Activated T-helper 1 cell treated with anti-CD3 and anti-CD28 coated beads, Interleukin-12 subunit alpha, Interleukin-12 subunit beta, Interleukin-2, Interleukin-4 antibody, amounts not matched to agents 30 ng/mL and 10 ng/mL and 1 ng/mL, durations not matched to agents 14 hours and 24 hours and 36 hours (primary cell): Measurements from ENCODE around the gene CD48. TPM values are rescaled to one million over a fixed set of nuclear protein-coding genes. Genes with fewer than 3 reads are reported as not detected.
"Not testable (repeated sequence)": the region's sequence is repeated elsewhere in the genome, so short reads cannot be mapped to it uniquely, and the experiment has no call there.

ENCODE experiments used
- DNase-seq: peaks from one replicate; pipeline ENCODE4 v3.0.0; 2021; ENCODE audit warnings: low spot score
- H3K27ac Mint-ChIP-seq: one replicate; pipeline ENCODE4 v1.8.0; 2021; ENCODE audit warnings: mild to moderate bottlenecking, mixed read lengths
- H3K27me3 Mint-ChIP-seq: one replicate; pipeline ENCODE4 v1.8.0; 2022; ENCODE audit warnings: mild to moderate bottlenecking, moderate library complexity, mixed read lengths; ENCODE audit not compliant: insufficient read depth
- H3K36me3 Mint-ChIP-seq: one replicate; pipeline ENCODE4 v1.8.0; 2021; ENCODE audit warnings: low read depth, mixed read lengths
- H3K4me1 Mint-ChIP-seq: one replicate; pipeline ENCODE4 v1.8.0; 2021; ENCODE audit warnings: low read depth, mixed read lengths
- H3K4me3 Mint-ChIP-seq: one replicate; pipeline ENCODE4 v1.8.0; 2021; ENCODE audit warnings: mild to moderate bottlenecking, moderate library complexity, mixed read lengths
- H3K9me3 Mint-ChIP-seq: one replicate; pipeline ENCODE4 v1.8.0; 2021; ENCODE audit warnings: mixed read lengths
- intact Hi-C: fragments of 100-400 bp; cut with micrococcal nuclease; formaldehyde crosslinking; loops from one replicate; pipeline ENCODE4 v1.15.1; 2024
- total RNA-seq: library from RNA; stranded (reverse); gene quantifications from 2 replicates; pipeline ENCODE4 v1.2.3, GENCODE V29; 2022

CD48 gene
- total RNA-seq, 1 donor from 2014 or later, result 219 TPM

DNA sequence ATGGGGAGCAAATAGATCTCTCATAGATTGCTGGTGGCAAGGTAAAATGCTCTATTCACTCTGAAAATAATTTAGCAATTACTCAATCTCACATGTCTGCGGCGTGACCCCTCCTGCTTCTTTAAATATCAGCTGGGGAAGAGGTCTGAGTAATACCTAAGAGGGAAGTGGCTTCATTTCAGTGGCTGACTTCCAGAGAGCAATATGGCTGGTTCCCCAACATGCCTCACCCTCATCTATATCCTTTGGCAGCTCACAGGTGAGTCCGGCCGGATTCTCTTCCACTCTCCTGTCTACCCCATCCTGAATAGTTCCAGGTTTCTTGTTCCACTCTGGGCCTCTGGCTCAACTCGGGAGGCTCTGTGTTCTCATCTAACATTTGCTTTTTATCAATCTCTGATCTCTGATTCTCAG lies 27.5 kb upstream of the CD48 start, which contains the start of gene SLAMF7:
SLAMF7 (plus strand) TSS at position 150 of the 414 bp plus-strand sequence; CDS start at position 205, 55 bp downstream.
- Mint-ChIP-seq H3K4me3 (peak within 1 kb of the TSS; percentile 90), H3K4me1 (peaks cover 68% of the 10 kb centered on the region), H3K27ac (peak within 1 kb of the TSS; percentile 95), H3K27me3 (no peaks in the 10 kb centered on the region), H3K36me3 (peaks cover 34% of the 10 kb centered on the region), H3K9me3 (peaks cover 38% of the 10 kb centered on the region)
- intact Hi-C loops, result loop anchor here (2.0 kb wide), 1 partner anchor 58 kb away; the partner anchor contains the start of gene LY9
- DNase-seq, result no peak

DNA sequence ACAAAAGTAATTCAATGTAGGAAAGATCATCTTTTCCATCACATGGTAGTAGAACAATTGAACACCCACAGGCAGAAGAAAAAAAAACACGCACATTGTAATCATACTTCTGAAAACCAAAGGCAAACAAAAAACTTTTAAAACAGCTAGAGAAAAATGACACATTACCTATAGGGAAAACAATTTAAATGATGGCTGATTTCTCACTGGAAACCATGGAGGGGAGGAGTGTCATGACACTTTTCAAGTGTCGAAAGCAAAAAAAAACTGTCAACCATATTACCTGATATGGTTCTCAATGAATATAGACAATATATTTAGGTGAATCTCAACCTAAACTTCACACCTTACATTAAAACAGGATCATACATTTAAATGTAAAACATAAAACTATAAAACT lies 26.6 kb upstream of the CD48 start:
- no peaks in the 10 kb centered on the region for H3K27me3 Mint-ChIP-seq
- H3K4me3 Mint-ChIP-seq, result peak overlapping the region; percentile 90
- peak overlapping the region; percentile 95 for H3K27ac Mint-ChIP-seq
- peaks cover 69% of the 10 kb centered on the region for H3K4me1 Mint-ChIP-seq
- peaks cover 38% of the 10 kb centered on the region for H3K36me3 Mint-ChIP-seq
- no peak for DNase-seq
- H3K9me3 Mint-ChIP-seq, result peaks cover 47% of the 10 kb centered on the region
- intact Hi-C loops, result loop anchor here (2.0 kb wide), 1 partner anchor 59 kb away; the partner anchor contains the start of gene LY9

DNA sequence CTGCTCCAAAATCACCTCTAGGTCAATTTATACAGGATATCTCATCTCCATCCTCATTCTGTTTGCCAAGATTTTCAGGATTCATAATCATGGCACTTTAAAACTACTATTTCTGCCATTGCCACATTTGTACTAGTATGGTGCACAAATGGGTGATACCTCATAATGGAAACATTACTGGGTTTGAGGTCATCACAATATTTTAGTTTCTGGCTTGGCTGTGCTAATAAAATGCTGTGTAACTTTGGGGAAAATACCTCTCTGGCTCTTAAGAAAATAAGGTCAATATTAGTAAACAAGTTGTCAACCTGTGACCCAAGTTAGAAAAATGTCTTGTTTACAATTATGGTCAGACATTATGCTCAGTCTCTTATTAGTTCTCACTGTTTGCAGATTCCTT lies 22.7 kb upstream of the CD48 start:
- no peak for DNase-seq
- no peaks in the 10 kb centered on the region for H3K27me3 Mint-ChIP-seq
- H3K27ac Mint-ChIP-seq, result peak overlapping the region; percentile 46
- H3K4me1 Mint-ChIP-seq, result peaks cover 53% of the 10 kb centered on the region
- H3K36me3 Mint-ChIP-seq, result peaks cover 28% of the 10 kb centered on the region
- H3K9me3 Mint-ChIP-seq, result peaks cover 55% of the 10 kb centered on the region
- intact Hi-C loops, result no loop called here
- peak overlapping the region; percentile 12 for H3K4me3 Mint-ChIP-seq

DNA sequence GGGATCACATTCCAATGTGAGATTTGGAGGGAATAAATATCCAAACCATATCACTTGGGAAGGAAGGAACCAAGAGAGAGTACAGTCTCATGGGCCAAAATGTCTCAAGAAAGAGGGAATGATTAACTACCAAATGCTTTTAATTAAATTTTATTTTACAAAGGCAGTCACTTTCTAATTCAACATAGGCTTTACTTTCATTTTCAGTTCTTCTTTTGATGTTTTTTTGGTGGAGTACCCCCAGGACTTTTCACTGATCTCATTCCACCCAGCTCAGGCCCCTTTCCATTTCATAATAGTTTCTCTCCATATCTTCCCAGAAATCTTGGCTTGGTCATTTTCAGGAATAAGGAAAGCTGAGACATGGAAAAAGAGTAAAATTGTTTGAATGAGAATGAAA lies 22.3 kb upstream of the CD48 start:
- peak overlapping the region; percentile 35 for H3K4me3 Mint-ChIP-seq
- H3K36me3 Mint-ChIP-seq, result peaks cover 25% of the 10 kb centered on the region
- no peak for DNase-seq
- peaks cover 54% of the 10 kb centered on the region for H3K9me3 Mint-ChIP-seq
- H3K4me1 Mint-ChIP-seq, result peaks cover 49% of the 10 kb centered on the region
- peak overlapping the region; percentile 46 for H3K27ac Mint-ChIP-seq
- no peaks in the 10 kb centered on the region for H3K27me3 Mint-ChIP-seq
- intact Hi-C loops, result no loop called here

DNA sequence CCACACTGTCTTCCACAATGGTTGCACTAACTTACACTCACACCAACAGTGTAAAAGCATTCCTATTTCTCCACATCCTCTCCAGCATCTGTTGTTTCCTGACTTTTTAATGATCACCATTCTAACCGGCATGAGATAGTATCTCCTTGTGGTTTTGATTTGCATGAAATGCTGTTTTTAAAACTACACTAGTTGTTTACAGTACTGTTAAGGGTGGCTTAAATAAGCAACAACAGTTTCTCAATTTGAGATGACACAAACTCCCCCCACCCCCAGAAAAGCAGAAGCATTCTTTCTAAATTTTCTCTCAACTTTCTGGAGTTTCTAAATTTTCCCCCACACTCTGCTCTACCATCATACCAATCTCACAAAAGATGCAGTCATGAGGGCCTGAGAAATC lies 20.4 kb upstream of the CD48 start:
- peaks cover 38% of the 10 kb centered on the region for H3K4me1 Mint-ChIP-seq
- H3K4me3 Mint-ChIP-seq, result no peak overlapping the region
- peak overlapping the region; percentile 78 for H3K27ac Mint-ChIP-seq
- no peaks in the 10 kb centered on the region for H3K27me3 Mint-ChIP-seq
- no peak for DNase-seq
- peaks cover 21% of the 10 kb centered on the region for H3K36me3 Mint-ChIP-seq
- peaks cover 35% of the 10 kb centered on the region for H3K9me3 Mint-ChIP-seq
- intact Hi-C loops, result loop anchor here (1.0 kb wide), 2 partner anchors 8 to 12 kb away; no protein-coding TSS in a partner anchor

DNA sequence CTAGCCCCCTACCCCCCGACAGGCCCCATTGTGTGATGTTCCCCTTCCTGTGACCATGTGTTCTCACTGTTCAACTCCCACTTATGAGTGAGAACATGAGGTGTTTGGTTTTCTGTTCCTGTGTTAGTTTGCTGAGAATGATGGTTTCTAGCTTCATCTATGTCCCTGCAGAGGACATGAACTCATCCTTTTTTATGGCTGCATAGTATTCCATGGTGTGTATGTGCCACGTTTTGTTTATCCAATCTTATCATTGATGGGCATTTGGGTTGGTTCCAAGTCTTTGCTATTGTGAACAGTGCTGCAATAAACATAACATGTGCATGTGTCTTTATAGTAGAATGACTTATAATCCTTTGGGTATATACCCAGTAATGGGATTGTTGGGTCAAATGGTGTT lies 19.9 kb upstream of the CD48 start:
- peaks cover 32% of the 10 kb centered on the region for H3K9me3 Mint-ChIP-seq
- peak overlapping the region; percentile 15 for H3K27ac Mint-ChIP-seq
- H3K4me1 Mint-ChIP-seq, result peaks cover 38% of the 10 kb centered on the region
- H3K27me3 Mint-ChIP-seq, DNase-seq, intact Hi-C loops, H3K4me3 Mint-ChIP-seq: not testable (repeated sequence)
- H3K36me3 Mint-ChIP-seq, result peaks cover 18% of the 10 kb centered on the region

DNA sequence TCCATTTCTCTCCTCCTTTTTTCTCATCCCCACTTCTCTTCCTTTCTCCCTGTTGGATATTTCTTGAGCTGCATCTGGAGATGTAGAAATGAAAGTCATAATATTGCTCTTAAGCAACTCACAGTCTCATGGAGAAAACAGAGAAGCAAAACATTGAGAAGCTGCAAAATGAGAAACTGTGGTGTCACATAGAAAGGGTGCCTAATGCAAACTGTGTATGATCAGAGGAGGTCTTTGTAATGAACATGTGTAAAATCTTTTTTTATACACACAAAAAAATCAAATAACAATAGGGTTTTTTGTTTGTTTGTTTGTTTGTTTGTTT lies 15.7 kb upstream of the CD48 start:
- H3K4me3 Mint-ChIP-seq, result no peak overlapping the region
- no peaks in the 10 kb centered on the region for H3K9me3 Mint-ChIP-seq
- intact Hi-C loops, result loop anchor here (1.0 to 2.0 kb wide), 4 partner anchors 10 to 74 kb away; no protein-coding TSS in a partner anchor
- peaks cover 2% of the 10 kb centered on the region for H3K36me3 Mint-ChIP-seq
- no peak overlapping the region for H3K27ac Mint-ChIP-seq
- DNase-seq, result no peak
- H3K27me3 Mint-ChIP-seq, result no peaks in the 10 kb centered on the region
- H3K4me1 Mint-ChIP-seq, result peaks cover 21% of the 10 kb centered on the region

DNA sequence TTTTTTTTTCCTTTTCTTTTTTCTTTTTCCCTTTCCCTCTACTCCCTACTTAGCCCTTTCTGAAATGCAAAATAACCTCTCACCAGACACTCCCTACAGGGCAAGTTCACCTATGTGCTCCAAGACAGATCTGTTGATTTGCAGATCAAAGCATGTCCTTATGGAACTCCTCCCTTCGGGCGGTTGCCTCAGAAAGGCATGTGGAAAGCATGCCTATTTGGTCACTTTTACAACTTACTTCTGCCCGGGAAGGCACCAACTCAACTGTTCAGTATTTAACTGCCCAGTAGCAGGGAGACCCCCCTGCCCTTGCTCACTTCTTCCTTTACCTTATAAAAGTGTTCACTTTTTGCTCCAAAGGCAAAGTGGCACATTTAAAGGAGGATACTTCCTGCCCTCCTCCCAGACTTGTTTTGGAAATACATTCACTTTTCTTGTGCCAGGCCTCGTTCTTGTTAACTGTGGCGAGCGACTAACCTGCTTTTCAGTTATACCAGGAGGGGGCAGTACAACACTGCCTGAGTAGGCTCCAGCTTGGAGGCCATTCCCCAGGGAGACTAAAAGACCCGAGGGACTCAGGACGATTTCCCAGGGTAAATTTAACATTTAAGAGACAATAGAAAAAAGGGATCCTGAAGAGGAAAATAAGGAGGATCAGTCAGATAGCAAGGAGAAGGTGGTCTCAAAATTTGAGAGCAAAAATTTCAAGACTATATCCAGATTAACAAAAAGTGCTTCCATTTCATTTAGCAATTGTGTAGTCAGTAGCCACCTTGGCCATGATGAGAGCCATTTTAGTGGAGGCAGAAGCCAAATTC lies 15.1 kb upstream of the CD48 start:
- no peaks in the 10 kb centered on the region for H3K36me3 Mint-ChIP-seq
- no peak for DNase-seq
- intact Hi-C loops, result loop anchor here (1.0 to 2.0 kb wide), 10 partner anchors 11 to 225 kb away; no protein-coding TSS in a partner anchor
- H3K4me3 Mint-ChIP-seq, result no peak overlapping the region
- no peaks in the 10 kb centered on the region for H3K27me3 Mint-ChIP-seq
- no peaks in the 10 kb centered on the region for H3K9me3 Mint-ChIP-seq
- peaks cover 18% of the 10 kb centered on the region for H3K4me1 Mint-ChIP-seq
- H3K27ac Mint-ChIP-seq, result no peak overlapping the region

DNA sequence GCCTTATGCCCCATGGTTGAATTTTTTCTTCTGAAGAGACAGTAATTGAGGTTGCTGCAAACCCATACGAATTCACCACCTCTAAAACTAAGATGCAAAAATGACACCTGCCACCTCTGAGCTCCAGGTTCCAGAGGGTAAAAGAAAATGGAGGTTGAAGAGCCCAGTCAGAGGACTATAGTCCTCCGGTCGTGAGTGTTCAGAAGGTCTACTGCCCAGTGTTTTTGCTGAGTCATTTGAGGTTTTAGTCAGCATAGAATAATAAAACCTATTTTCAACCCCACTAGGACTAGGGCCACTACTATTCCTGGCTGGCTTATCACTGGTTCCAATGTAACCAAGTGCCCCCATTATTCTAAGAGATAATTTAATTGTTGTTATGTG lies 14.5 kb upstream of the CD48 start:
- Mint-ChIP-seq H3K36me3 (no peaks in the 10 kb centered on the region), H3K9me3 (no peaks in the 10 kb centered on the region)
- intact Hi-C loops, result loop anchor here (1.0 to 2.0 kb wide), 8 partner anchors 19 to 225 kb away; no protein-coding TSS in a partner anchor

DNA sequence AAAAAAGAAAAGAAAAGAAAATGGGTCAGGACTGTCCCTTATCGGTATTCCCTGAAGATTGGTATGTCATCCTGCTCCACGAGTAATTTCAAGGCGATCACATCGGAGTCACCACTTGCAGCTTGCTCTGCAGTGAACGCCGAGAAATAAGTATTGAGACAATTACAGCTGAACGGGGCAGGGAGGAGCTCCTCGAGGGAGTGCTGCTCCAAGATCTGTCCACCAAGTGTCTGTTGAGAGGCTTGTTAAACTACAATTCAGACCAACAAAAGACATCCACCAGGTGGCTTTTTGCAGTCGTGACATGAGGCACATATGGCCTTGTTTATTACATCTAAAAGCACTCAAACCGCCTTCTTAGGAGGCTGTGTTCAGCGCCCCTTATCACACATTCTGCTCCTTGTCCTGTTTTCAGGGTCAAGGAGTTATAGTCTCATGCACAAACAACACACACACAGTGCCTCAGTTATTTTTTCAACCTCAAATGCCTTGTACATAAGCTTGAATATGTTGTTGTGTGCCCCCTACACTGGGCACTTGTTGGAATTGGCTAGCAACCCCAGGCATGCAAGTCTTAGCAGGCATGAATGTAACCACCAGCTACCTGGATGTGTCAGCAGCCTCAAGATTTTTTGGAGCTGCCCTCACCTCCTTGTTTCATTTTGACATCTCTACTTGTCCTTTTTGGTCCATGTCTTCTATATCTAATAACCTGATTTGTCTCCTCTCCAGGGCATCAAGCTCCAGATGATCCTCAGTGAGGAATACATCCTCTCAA lies 13.0 kb upstream of the CD48 start:
- Mint-ChIP-seq H3K9me3 (no peaks in the 10 kb centered on the region), H3K4me1 (peaks cover 21% of the 10 kb centered on the region), H3K27ac (peak overlapping the region; percentile 31), H3K27me3 (no peaks in the 10 kb centered on the region), H3K36me3 (no peaks in the 10 kb centered on the region), H3K4me3 (no peak overlapping the region)
- intact Hi-C loops, result no loop called here
- no peak for DNase-seq

More for the DNA sequence above, 14.5 kb upstream of the CD48 start:
- peaks cover 15% of the 10 kb centered on the region for H3K4me1 Mint-ChIP-seq
- H3K4me3 Mint-ChIP-seq, result no peak overlapping the region
- DNase-seq, result no peak
- H3K27me3 Mint-ChIP-seq, result no peaks in the 10 kb centered on the region
- no peak overlapping the region for H3K27ac Mint-ChIP-seq

DNA sequence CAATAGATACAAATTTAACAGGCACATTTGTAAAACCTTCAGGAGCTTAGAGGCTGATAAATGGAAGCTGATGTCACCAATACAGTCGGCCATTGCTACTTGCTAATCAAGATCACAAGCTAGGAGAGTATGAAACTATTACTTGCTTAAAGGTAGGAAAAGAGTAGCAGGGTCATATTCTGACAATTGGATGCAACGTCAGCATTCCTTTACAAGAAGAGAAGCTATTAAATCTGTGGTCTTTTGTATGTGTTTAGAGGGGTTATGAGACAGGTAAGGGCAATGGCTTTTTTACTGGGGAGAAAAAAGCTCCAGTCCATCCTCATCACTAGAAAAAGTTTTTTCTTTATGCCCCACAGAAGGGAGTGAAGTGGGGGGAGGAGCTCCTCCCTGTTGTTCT lies 11.7 kb upstream of the CD48 start:
- H3K9me3 Mint-ChIP-seq, result no peaks in the 10 kb centered on the region
- no peaks in the 10 kb centered on the region for H3K36me3 Mint-ChIP-seq
- H3K4me1 Mint-ChIP-seq, result peaks cover 21% of the 10 kb centered on the region
- H3K27me3 Mint-ChIP-seq, result no peaks in the 10 kb centered on the region
- no peak overlapping the region for H3K27ac Mint-ChIP-seq
- no peak for DNase-seq
- no peak overlapping the region for H3K4me3 Mint-ChIP-seq
- intact Hi-C loops, result no loop called here

DNA sequence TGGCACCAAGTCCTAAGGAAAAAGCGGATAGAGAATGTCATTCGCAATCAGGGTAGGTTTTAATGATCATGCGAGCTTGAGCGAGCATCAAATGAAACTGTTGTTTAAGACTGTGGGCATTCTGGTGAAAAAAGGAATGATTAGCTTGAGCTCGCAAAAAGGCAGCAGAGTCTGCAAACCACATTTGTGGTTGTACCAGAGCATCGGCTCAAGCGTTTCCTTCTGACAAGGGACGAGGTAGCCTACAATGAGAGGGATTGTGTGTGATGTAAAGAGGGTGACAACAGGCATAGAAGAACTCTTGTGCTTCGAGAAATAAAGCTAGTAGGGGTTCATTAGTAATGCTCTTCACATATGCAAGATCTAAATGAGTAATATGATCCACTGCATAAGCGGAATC lies 11.1 kb upstream of the CD48 start:
- H3K27ac Mint-ChIP-seq, result no peak overlapping the region

DNA sequence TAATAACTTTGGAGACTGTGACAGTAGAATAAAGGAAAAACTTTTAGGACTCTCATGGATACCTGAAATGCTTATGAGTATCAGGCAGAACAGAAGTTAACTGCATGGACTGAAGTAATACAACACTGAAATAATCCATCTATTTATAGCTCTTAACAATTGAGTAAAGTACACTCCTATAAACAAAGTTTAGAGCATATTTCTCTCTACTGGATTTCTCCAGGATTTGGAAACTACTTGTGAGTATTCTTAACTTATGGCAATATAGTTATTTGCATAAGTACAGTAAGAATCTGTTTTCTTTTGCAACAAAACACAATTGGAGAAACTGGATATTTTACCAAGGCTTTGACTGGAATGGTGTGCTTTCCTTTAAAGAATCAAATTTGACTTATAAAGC lies 9.9 kb upstream of the CD48 start:
- no peak overlapping the region for H3K4me3 Mint-ChIP-seq
- H3K27ac Mint-ChIP-seq, result no peak overlapping the region
- H3K36me3 Mint-ChIP-seq, result no peaks in the 10 kb centered on the region
- H3K27me3 Mint-ChIP-seq, result no peaks in the 10 kb centered on the region
- DNase-seq, result no peak
- peaks cover 37% of the 10 kb centered on the region for H3K4me1 Mint-ChIP-seq
- intact Hi-C loops, result no loop called here
- no peaks in the 10 kb centered on the region for H3K9me3 Mint-ChIP-seq

More for the DNA sequence above, 11.1 kb upstream of the CD48 start:
- Mint-ChIP-seq H3K4me1 (peaks cover 25% of the 10 kb centered on the region), H3K4me3 (no peak overlapping the region), H3K9me3 (no peaks in the 10 kb centered on the region), H3K27me3 (no peaks in the 10 kb centered on the region), H3K36me3 (no peaks in the 10 kb centered on the region)
- intact Hi-C loops, result no loop called here
- DNase-seq, result no peak
